Stimulated activated CD4-positive, alpha-beta T cell treated with anti-CD3 and anti-CD28 coated beads, Interleukin-15, amount 100 ng/mL, for 1 hour (primary cell): Measurements from ENCODE around the gene FSHB.
"Not testable (repeated sequence)": the region's sequence is repeated elsewhere in the genome, so short reads cannot be mapped to it uniquely, and the experiment has no call there.

ENCODE experiments used
- DNase-seq, 2 donors: peaks; one replicate each; pipeline ENCODE4 v3.0.0-alpha.2; 2020; ENCODE audit warnings: low read depth in 1 of 2, low spot score in 1 of 2

Gene FSHB

DNA sequence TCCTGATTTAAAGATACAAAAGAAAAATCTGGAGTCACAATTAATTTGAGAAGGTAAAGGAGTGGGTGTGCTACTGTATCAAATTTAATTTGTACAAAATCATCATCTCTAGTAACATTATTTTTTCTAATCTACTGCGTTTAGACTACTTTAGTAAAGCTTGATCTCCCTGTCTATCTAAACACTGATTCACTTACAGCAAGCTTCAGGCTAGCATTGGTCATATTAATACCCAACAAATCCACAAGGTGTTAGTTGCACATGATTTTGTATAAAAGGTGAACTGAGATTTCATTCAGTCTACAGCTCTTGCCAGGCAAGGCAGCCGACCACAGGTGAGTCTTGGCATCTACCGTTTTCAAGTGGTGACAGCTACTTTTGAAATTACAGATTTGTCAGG is at the start of gene FSHB:
Gene FSHB (plus strand): TSS at position 301 of the 400 bp plus-strand sequence. CDS start 889 bp downstream, outside the sequence.
- no peak for DNase-seq

DNA sequence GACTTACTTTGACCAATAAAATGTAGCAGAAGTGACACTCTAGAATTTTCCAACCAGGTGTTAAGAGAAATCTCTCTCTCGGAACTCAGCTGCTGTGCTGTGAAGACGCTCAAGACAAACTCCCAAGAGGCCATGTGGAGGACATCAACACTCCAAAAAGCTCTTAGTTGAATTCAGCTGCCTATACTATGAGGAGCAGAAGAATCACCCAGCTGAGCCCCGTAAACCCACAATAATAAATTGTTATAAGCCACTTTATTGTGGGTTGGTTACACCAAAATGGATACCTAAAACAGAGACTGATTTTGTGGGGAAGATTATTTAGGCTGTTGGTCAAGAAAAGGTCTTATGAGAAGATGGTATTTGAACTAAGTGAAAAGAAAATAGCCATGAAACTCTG is 44.1 kb upstream of the FSHB start:
- DNase-seq = no peak

- no peak for DNase-seq
These were observed 38.2 kb upstream of the FSHB start for GRCh38 chr11:30192620-30193019.

DNA sequence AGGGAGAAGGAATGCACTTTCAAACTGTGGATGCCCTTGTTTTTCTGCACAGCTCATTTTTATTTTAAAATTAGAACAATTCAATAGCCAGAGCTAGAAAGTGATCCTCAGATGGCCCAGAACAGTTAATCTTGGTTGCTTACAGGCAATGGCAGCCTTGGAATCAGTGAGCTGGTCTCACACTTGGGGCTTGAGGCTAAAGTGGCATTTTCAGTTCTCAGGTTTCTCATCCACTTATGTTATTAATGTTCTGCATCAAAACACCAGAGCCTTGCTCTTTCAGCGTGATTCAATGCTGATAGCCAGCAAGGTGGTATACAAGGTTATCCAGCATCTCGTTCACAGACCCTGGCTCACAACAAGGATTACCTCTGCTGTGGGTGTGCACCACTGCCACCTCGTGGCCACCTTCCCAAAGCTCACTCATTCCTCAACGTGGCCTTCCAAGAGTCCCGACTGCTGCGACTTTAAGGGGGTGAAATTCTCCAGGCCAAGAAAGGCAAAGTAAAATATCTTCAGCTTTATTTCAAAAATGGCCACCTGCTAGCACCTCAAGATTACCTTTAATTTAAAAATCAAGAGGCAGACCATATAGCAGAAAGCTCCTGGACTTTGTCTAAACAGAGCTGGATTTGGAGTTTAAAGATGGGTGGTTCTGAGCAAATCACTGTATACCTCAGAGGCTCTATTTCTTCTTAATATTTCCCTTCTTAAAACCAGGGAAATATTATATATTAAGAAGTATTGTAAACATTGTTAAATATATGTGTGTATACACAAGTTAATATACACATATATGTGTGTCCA is 34.2 kb upstream of the FSHB start:
- peak in 1 of 2 donors; percentile 10 for DNase-seq

GRCh38 chr11:30197869-30198268 is 32.9 kb upstream of the FSHB start:
- DNase-seq = no peak

GRCh38 chr11:30202989-30203388 is 27.8 kb upstream of the FSHB start:
- DNase-seq = not testable (repeated sequence)

DNA sequence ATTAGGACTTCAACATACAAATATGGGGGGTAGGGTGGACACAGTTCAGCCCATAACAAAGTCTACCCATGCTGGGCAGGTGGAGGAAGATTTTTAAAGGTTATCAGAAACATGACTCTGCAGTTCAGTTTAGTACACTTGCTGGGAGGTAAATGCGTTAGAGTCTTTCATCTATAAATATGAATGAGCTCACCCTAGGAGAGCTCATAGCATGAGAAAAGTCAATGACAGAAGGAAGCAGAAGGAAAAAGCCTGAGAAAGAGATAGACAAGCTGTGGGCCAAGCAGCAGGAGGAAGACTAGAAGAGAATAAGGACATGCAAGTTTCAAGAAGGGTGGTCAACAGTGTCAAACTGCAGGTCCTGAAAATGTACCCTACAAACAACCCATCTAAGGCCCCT is 27.0 kb upstream of the FSHB start:
- no peak for DNase-seq

GRCh38 chr11:30206249-30206996 is 24.4 kb upstream of the FSHB start:
- no peak for DNase-seq

DNA sequence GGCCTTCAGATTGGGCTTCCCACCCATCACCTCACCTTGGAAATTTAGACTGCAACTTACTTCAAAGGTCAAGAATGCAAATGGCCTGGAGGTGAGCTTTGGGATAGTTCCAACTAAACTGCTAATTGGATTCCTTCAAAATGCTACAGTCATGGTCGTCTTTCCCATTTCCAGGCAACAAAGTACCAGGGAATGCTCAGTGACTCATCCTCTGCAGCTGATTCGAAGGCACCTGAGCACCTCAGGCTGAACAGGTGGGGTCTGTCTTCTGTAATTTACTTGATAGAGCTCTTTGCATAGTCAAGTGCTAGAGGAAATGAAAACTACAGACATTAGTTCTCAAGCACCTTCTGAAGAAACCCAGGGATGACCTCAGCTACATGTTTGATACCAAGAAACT is 20.5 kb upstream of the FSHB start:
- no peak for DNase-seq

DNA sequence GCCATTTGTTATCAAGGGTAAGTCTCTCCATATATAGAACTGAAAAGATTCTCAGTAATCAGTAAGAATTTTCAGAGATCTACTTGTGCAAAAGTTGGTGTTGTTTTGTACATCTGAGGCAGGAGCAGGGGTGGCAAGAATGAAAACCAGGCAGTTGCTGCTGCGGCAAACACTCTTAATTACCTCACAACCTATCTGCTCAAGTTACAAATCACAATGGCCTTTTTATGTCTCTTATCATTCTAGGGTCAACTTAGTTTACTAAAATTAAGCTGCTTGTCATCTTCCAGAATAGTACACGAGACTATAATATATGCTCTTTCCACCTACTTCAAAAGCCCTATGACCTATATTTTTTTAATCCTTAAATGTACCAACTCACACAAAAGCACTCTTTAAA is 14.3 kb upstream of the FSHB start:
- no peak for DNase-seq

- no peak for DNase-seq
These were observed 12.5 kb upstream of the FSHB start for GRCh38 chr11:30218278-30218677.

- no peak for DNase-seq
These were observed 5.2 kb upstream of the FSHB start for GRCh38 chr11:30225642-30226041.

- DNase-seq = no peak
These were observed 2.4 kb upstream of the FSHB start for GRCh38 chr11:30228323-30228884.

GRCh38 chr11:30239025-30239424 is 8.2 kb downstream of the FSHB start:
- DNase-seq = no peak

- DNase-seq = no peak
These were observed 13.5 kb downstream of the FSHB start for GRCh38 chr11:30244265-30244664.

- no peak for DNase-seq
These were observed 14.8 kb downstream of the FSHB start for GRCh38 chr11:30245621-30246020.

GRCh38 chr11:30254307-30255298 is 23.8 kb downstream of the FSHB start:
- no peak for DNase-seq

- DNase-seq = no peak
These were observed 24.8 kb downstream of the FSHB start for GRCh38 chr11:30255637-30256036.

DNA sequence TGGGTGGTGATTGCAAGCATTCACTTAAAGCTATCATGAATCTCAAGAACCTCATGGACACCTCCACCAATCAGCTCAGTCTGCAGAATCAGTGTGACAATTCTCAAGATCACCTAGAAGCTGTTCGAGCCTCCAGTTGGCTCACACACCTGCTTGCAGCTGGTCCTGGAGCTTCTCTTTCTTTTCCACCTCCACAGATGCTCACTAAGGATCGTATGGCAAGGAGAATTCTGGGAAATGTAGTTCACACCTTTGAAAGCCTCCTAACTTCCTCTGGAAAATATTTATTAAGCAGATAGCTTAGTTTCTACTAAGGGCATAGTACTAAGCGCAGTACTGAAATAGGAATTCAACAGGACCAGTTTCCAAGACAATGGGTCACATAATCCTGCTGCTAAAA is 26.2 kb downstream of the FSHB start:
- no peak for DNase-seq

GRCh38 chr11:30258679-30259078 is 27.9 kb downstream of the FSHB start:
- no peak for DNase-seq

DNA sequence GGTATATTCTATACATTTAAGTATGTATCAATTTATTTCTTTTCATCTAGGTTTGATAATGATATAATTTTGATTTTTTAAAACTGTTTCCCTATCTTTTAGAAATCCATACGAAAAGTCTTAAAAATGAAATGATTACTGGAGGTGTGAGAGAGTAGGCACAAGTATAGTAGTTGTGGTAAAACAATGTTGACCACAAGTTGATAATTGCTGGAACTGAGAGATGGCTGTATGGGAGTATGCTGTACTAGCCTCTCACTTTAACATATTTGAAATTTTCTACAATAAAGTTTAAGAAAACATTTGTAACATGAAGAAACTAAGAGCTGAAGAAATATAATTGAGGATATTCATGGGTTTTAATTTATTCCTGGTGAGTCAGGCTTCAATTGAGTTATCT is 30.0 kb downstream of the FSHB start:
- DNase-seq = no peak
